Stimulated activated CD4-positive, alpha-beta T cell treated with anti-CD3 and anti-CD28 coated beads, TNF-alpha, amount 100 ng/mL, for 48 hours (primary cell): Measurements from ENCODE around the gene RPS6KA4.

ENCODE experiments used
- DNase-seq, 3 donors: peaks; one replicate each; pipeline ENCODE4 v3.0.0-alpha.2; 2020; ENCODE audit warnings: low read depth in 3 of 3

The RPS6KA4 gene

GRCh38 chr11:64348383-64349024 is 10.5 kb upstream of the RPS6KA4 start:
- no peak for DNase-seq

- DNase-seq = no peak
These were observed 10.0 kb upstream of the RPS6KA4 start for GRCh38 chr11:64349025-64349387.

- no peak for DNase-seq
These were observed 9.6 kb upstream of the RPS6KA4 start for GRCh38 chr11:64349404-64349803.

GRCh38 chr11:64351136-64351631 is 7.8 kb upstream of the RPS6KA4 start:
- no peak for DNase-seq

GRCh38 chr11:64352099-64352994 is 6.6 kb upstream of the RPS6KA4 start:
- no peak for DNase-seq

GRCh38 chr11:64352995-64353714 is 5.8 kb upstream of the RPS6KA4 start:
- DNase-seq = no peak

GRCh38 chr11:64353715-64354506 is 5.1 kb upstream of the RPS6KA4 start:
- DNase-seq = no peak

GRCh38 chr11:64355078-64355940 is 3.7 kb upstream of the RPS6KA4 start:
- no peak for DNase-seq

GRCh38 chr11:64356498-64357411 is 2.2 kb upstream of the RPS6KA4 start:
- no peak for DNase-seq

GRCh38 chr11:64357446-64357845 is 1.5 kb upstream of the RPS6KA4 start:
- no peak for DNase-seq

- DNase-seq = peak in 1 of 3 donors; percentile 67
These were observed 942 bp upstream of the RPS6KA4 start for GRCh38 chr11:64357904-64358535.

GRCh38 chr11:64358536-64358906 is 441 bp upstream of the RPS6KA4 start:
- DNase-seq = no peak

- no peak for DNase-seq
These were observed 917 bp downstream of the RPS6KA4 start for GRCh38 chr11:64359712-64360445.

GRCh38 chr11:64360448-64360921 is 1.5 kb downstream of the RPS6KA4 start:
- DNase-seq = no peak

- DNase-seq = no peak
These were observed 2.7 kb downstream of the RPS6KA4 start for GRCh38 chr11:64361659-64362058.

GRCh38 chr11:64362339-64362738 is 3.4 kb downstream of the RPS6KA4 start:
- no peak for DNase-seq

GRCh38 chr11:64364435-64364834 is 5.5 kb downstream of the RPS6KA4 start:
- no peak for DNase-seq

GRCh38 chr11:64364911-64365310 is 5.9 kb downstream of the RPS6KA4 start:
- no peak for DNase-seq
